SH-SY5Y (cell line): ENCODE data around the gene FOXD1.

Experiments
- GATA2 ChIP-seq: IDR thresholded peaks from 2 replicates; pipeline ENCODE4 v1.6.1; 2011; ENCODE audit warnings: mild to moderate bottlenecking, low read depth, low read length
- GATA3 ChIP-seq: IDR thresholded peaks from 2 replicates; pipeline ENCODE4 v1.6.1; 2011; ENCODE audit warnings: low read depth, mild to moderate bottlenecking, low read length, moderate library complexity

DNA sequence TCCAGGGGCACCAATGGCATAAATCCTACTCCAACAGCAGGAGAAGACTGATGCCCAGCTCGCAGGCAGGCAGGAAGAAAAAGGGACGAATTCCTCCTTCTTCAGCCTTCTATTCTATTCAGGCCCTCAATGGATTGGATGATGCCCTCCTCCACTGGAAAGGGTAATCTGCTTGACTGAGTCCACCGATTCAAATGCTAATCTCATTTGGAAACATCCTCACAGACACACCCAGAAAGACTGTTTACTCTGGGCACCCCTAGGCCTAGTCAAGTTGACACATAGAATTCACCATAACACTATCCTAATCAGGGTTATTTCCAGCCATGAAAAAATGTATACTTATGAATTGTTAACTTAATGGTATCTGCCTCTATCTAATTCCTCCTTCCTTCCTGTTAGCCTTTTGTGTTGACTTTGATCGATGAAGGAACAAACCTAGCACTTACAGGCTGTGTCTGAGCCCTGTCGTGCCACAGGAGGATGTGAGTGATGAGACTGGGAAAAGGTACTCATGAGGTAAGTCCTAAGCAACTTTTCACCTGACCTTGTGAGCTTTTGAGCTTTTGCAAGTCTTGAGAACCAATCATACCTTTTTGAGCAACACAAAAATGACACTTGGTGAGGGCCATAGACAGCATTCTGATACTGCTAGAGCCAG, 36.5 kb downstream of the FOXD1 start:
- TF ChIP-seq GATA2 (no peak), GATA3 (no peak)
